ENCODE measurements around the gene PIERCE2.
"Not testable (repeated sequence)": the region's sequence is repeated elsewhere in the genome, so short reads cannot be mapped to it uniquely, and the experiment has no call there.

GRCh38 chr15:55443141-55443540, 34.8 kb downstream of the PIERCE2 start:
- TF ChIP-seq, protein P1, sequence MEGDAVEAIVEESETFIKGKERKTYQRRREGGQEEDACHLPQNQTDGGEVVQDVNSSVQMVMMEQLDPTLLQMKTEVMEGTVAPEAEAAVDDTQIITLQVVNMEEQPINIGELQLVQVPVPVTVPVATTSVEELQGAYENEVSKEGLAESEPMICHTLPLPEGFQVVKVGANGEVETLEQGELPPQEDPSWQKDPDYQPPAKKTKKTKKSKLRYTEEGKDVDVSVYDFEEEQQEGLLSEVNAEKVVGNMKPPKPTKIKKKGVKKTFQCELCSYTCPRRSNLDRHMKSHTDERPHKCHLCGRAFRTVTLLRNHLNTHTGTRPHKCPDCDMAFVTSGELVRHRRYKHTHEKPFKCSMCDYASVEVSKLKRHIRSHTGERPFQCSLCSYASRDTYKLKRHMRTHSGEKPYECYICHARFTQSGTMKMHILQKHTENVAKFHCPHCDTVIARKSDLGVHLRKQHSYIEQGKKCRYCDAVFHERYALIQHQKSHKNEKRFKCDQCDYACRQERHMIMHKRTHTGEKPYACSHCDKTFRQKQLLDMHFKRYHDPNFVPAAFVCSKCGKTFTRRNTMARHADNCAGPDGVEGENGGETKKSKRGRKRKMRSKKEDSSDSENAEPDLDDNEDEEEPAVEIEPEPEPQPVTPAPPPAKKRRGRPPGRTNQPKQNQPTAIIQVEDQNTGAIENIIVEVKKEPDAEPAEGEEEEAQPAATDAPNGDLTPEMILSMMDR (conservative IDR thresholded peaks at IDR 0.05) = not testable (repeated sequence)
- TF ChIP-seq EZH2 (IDR thresholded peaks at IDR 0.05; ENCODE audit: low read depth) = not testable (repeated sequence)

Measured in PC-9 (cell line).